ENCODE measurements around the gene LRRC42.
A peak's percentile ranks its signal among the peaks of the same experiment; 100 is the strongest.

Gene LRRC42

DNA sequence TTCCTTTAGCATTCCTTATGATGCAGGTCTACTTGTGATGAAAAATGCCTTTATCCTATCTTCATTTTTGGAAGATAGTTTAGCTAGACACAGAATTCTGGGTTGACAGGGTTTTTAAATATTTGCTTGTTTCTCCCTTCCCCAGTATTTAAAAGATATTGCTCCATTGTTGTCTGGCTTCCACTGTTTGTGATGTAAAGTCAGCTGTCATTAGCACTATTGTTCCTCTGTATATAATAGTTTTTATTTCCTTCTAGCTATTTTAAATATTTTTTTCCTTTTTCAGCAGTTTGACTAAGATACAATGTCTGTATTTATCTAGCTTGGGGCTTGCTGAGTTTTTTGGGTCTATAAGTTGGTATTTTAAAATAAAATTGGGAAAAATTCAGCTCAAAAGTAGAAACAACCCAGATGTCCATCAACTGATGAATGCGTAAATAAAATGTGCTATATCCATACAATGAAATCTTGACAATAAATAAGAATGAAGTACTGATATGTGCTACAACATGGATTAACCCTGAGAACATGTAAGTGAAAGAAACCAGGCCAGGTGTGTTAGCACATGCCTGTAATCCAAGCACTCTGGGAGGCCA, 11.9 kb upstream of the LRRC42 start:
- H3K27me3 ChIP-seq (ENCODE audit: insufficient read depth, low read depth), result no peaks in the 10 kb centered on the region
- no peaks in the 10 kb centered on the region for H3K79me2 ChIP-seq (ENCODE audit: insufficient read depth, low read depth)
- no peak overlapping the region for H3K27ac ChIP-seq
- no peaks in the 10 kb centered on the region for H4K20me1 ChIP-seq (ENCODE audit: insufficient read depth)
- H3K36me3 ChIP-seq (ENCODE audit: insufficient read depth), result no peaks in the 10 kb centered on the region
- H2AFZ ChIP-seq (ENCODE audit: low read depth), result no peak overlapping the region
- H3K9ac ChIP-seq, result no peak overlapping the region
- TF ChIP-seq, protein P1, sequence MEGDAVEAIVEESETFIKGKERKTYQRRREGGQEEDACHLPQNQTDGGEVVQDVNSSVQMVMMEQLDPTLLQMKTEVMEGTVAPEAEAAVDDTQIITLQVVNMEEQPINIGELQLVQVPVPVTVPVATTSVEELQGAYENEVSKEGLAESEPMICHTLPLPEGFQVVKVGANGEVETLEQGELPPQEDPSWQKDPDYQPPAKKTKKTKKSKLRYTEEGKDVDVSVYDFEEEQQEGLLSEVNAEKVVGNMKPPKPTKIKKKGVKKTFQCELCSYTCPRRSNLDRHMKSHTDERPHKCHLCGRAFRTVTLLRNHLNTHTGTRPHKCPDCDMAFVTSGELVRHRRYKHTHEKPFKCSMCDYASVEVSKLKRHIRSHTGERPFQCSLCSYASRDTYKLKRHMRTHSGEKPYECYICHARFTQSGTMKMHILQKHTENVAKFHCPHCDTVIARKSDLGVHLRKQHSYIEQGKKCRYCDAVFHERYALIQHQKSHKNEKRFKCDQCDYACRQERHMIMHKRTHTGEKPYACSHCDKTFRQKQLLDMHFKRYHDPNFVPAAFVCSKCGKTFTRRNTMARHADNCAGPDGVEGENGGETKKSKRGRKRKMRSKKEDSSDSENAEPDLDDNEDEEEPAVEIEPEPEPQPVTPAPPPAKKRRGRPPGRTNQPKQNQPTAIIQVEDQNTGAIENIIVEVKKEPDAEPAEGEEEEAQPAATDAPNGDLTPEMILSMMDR (conservative IDR thresholded peaks at IDR 0.05; ENCODE audit: low read depth, low read length), result no peak
- H3K4me3 ChIP-seq (IDR thresholded peaks at IDR 0.05; ENCODE audit: insufficient read depth, low read depth, low read length), result peak overlapping the region; percentile 28
- H3K4me2 ChIP-seq, result no peak overlapping the region
- no peaks in the 10 kb centered on the region for H3K4me1 ChIP-seq (ENCODE audit: low read depth, poor library complexity, severe bottlenecking)

DNA sequence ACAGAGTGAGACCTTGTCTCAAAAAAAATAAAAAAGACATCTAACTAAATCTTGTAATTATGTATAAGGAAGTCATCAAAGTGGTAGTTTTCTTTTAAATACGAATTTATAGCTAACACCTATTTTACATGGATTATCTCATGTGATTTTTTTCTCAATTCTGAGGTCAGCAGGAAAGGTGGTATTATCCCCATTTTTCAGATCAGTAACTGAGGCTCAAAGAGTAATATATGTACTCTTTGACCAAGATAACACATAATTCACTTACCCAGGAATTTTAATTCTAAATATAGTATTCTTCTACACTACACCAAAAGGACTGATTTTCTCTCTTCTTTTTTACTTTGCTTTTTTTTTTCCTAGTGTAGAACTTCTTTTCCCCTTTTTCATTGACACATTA, 9.7 kb upstream of the LRRC42 start:
- Histone ChIP-seq H3K4me2 (no peak overlapping the region), H3K4me1 (ENCODE audit: low read depth, poor library complexity, severe bottlenecking) (no peaks in the 10 kb centered on the region), H3K9ac (no peak overlapping the region), H3K4me3 (IDR thresholded peaks at IDR 0.05; ENCODE audit: insufficient read depth, low read depth, low read length) (no peak overlapping the region), H3K27ac (no peak overlapping the region), H3K79me2 (ENCODE audit: insufficient read depth, low read depth) (no peaks in the 10 kb centered on the region), H2AFZ (ENCODE audit: low read depth) (no peak overlapping the region), H3K27me3 (ENCODE audit: insufficient read depth, low read depth) (no peaks in the 10 kb centered on the region), H4K20me1 (ENCODE audit: insufficient read depth) (no peaks in the 10 kb centered on the region), H3K36me3 (ENCODE audit: insufficient read depth) (no peaks in the 10 kb centered on the region)
- TF ChIP-seq, protein P1 (conservative IDR thresholded peaks at IDR 0.05; ENCODE audit: low read depth, low read length), result no peak

DNA sequence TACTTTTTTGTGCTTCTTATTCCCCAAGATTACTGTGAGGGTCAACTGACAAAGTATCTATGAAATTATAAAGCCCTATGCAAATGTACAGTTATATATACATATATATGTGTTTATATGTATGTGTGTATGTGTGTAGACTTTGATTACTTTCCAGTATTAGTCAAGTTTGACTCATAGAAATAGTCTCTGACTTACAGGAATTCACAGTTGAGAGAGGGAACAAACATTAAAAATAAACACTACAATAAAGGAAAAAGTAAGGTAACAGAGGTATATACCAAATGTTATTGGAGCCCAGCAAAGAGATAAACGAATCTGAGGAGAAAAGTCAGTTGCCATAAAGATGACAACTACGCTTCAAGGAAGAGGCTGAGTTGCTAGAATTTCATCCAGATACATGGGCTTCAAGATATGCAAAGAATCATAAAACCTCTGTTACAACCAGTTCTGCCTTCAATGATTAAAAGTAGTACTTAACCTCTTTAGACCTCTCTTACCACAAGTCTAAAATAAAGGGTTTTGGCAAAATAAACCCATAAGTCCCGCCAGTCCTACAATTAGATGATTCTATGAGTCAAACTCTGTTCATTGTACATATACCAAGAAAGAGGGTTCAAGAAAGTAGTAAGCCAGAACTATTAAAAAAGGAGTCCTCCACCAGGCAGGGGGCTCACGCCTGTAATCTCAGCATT, 7.9 kb upstream of the LRRC42 start:
- H3K36me3 ChIP-seq (ENCODE audit: insufficient read depth), result no peaks in the 10 kb centered on the region
- H3K4me2 ChIP-seq, result no peak overlapping the region

DNA sequence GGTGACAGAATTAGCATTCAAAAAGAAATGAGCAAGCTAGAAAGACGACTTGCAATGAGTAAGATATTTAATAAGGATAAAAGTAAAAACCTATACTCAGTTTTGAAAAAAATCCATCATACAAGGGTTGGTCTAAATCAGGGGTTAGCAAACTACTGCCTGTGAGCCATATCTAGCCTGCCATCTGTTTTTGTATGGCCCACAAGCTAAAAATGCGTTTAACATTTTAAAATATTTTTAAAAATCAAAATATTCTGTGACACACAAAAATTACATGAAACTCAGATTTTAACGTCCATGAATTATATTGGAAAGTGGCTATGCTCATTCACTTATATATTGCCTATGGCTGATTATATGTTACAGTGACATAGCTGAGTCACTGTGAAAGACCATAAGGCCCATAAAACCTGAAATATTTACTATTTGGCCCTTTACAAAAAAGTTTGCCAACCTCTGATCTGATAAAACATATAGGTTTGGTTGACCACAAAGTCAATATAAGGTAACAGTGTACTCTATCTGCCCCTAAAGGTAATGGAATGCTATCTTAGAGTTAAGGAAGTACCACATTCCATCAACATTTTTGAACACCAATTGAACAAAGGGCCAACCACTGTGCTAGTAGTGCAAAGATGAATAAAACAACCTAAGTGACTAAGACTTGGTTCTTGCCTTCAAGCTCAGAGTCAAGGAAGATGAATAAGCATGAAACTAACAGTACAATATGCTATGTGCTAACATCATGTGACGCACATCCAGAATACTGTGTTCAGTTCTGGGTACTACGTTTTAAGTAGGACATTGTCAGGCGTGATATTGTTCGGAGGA, 3.8 kb upstream of the LRRC42 start:
- Histone ChIP-seq H2AFZ (ENCODE audit: low read depth) (no peak overlapping the region), H4K20me1 (ENCODE audit: insufficient read depth) (no peaks in the 10 kb centered on the region), H3K36me3 (ENCODE audit: insufficient read depth) (no peaks in the 10 kb centered on the region), H3K4me3 (IDR thresholded peaks at IDR 0.05; ENCODE audit: insufficient read depth, low read depth, low read length) (no peak overlapping the region), H3K79me2 (ENCODE audit: insufficient read depth, low read depth) (peaks cover 23% of the 10 kb centered on the region; the same call in 1 of the 2 replicates), H3K9ac (no peak overlapping the region), H3K27me3 (ENCODE audit: insufficient read depth, low read depth) (no peaks in the 10 kb centered on the region), H3K27ac (no peak overlapping the region), H3K4me1 (ENCODE audit: low read depth, poor library complexity, severe bottlenecking) (peaks cover 12% of the 10 kb centered on the region), H3K4me2 (no peak overlapping the region)
- TF ChIP-seq, protein P1 (conservative IDR thresholded peaks at IDR 0.05; ENCODE audit: low read depth, low read length), result no peak

More for the DNA sequence above, 7.9 kb upstream of the LRRC42 start:
- Histone ChIP-seq H3K4me3 (IDR thresholded peaks at IDR 0.05; ENCODE audit: insufficient read depth, low read depth, low read length) (no peak overlapping the region), H4K20me1 (ENCODE audit: insufficient read depth) (no peaks in the 10 kb centered on the region), H3K79me2 (ENCODE audit: insufficient read depth, low read depth) (no peaks in the 10 kb centered on the region; the same call in 1 of the 2 replicates), H3K27me3 (ENCODE audit: insufficient read depth, low read depth) (no peaks in the 10 kb centered on the region), H2AFZ (ENCODE audit: low read depth) (no peak overlapping the region), H3K27ac (no peak overlapping the region), H3K9ac (no peak overlapping the region), H3K4me1 (ENCODE audit: low read depth, poor library complexity, severe bottlenecking) (no peaks in the 10 kb centered on the region)
- TF ChIP-seq, protein P1 (conservative IDR thresholded peaks at IDR 0.05; ENCODE audit: low read depth, low read length), result no peak
